OCI-LY7 (cell line): ENCODE measurements around the gene PRCP.

Experiments
- EZH2phosphoT487 ChIP-seq: fragments of 200-600 bp; sonication (generic); IDR thresholded peaks from 2 replicates; pipeline ENCODE4 v1.6.1; 2018; ENCODE audit warnings: low read depth, borderline replicate concordance, mild to moderate bottlenecking, mixed run types, antibody characterized with exemption, low read length, moderate library complexity, mixed read lengths
- TF ChIP-seq, protein P1 (sequence below): fragments of 200-600 bp; sonication (generic); conservative IDR thresholded peaks from 2 replicates; pipeline ENCODE4 v1.5.1; 2014; ENCODE audit warnings: mild to moderate bottlenecking, antibody characterized with exemption, low read length, moderate library complexity, mixed read lengths

DNA sequence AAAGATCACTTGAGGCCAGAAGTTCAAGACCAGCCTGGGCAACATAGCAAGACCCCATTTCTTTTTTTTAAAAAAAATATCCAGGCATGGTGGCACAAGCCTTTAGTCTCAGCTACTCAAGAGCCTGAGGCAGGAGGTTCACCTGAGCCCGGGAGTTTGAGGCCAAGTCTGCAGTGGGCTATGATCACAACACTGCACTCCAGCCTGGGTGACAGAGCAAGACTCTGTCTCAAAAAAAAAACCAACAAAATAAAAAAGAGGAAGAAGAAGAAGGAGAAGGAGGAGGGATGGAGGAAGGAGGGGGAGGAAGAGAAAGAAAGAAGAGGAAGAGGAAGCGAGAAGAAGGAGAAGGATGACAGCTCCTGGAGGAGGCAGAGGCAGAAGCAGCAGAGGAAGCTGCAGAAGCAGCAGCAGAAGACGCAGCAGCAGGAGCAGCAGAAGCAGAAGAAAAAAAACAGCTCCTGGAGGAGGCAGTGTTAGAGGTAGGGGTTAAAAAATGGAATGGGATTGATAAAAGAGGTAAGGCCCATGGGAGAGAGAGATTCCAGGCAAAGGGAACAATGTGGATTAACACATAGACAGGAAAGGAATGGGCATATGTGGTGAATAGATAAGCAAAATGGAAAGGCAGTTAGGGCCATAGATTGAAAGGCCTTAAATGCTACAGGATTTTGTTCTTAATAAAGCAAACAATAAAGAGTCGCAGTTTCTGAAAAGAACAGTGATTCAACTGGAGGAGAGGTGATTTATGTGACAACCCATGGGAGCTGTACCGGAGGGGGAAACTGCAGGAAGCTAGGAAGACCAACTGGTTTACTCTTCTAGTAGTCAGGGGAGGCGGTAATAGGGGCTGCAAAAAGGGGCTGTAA is 10.9 kb downstream of the PRCP start:
- TF ChIP-seq, protein P1, sequence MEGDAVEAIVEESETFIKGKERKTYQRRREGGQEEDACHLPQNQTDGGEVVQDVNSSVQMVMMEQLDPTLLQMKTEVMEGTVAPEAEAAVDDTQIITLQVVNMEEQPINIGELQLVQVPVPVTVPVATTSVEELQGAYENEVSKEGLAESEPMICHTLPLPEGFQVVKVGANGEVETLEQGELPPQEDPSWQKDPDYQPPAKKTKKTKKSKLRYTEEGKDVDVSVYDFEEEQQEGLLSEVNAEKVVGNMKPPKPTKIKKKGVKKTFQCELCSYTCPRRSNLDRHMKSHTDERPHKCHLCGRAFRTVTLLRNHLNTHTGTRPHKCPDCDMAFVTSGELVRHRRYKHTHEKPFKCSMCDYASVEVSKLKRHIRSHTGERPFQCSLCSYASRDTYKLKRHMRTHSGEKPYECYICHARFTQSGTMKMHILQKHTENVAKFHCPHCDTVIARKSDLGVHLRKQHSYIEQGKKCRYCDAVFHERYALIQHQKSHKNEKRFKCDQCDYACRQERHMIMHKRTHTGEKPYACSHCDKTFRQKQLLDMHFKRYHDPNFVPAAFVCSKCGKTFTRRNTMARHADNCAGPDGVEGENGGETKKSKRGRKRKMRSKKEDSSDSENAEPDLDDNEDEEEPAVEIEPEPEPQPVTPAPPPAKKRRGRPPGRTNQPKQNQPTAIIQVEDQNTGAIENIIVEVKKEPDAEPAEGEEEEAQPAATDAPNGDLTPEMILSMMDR: no peak
- no peak for TF ChIP-seq EZH2phosphoT487
